Astrocyte (in vitro differentiated cells and primary cell): Measurements from ENCODE around the gene HSD17B3. TPM values are rescaled to one million over a fixed set of nuclear protein-coding genes. Genes with fewer than 3 reads are reported as not detected.

ENCODE experiments used
- DNase-seq: peaks from one replicate; pipeline ENCODE4 v3.0.0-alpha.2; 2010; ENCODE audit warnings: low read depth
- FAIRE-seq: peaks from 2 replicates; lab custom pipeline; 2011; peaks lifted over from hg19 to GRCh38; lab: Jason Lieb, UNC
- H2AFZ ChIP-seq: 2 replicates; pipeline ENCODE4 v1.6.0; 2012; ENCODE audit warnings: low read depth, low read length, inconsistent platforms
- H3K27ac ChIP-seq: 2 replicates; pipeline ENCODE4 v1.5.1; 2011; ENCODE audit warnings: low read depth, low read length, inconsistent platforms
- H3K27me3 ChIP-seq: 2 replicates; pipeline ENCODE4 v1.6.0; 2011; ENCODE audit warnings: low read length, inconsistent platforms; ENCODE audit not compliant: insufficient read depth
- H3K36me3 ChIP-seq: 2 replicates; pipeline ENCODE4 v1.5.1; 2011; ENCODE audit warnings: low read length, inconsistent platforms; ENCODE audit not compliant: insufficient read depth
- H3K4me1 ChIP-seq: 2 replicates; pipeline ENCODE4 v1.5.1; 2011; ENCODE audit warnings: low read length, inconsistent platforms; ENCODE audit not compliant: insufficient read depth
- H3K4me2 ChIP-seq: 2 replicates; pipeline ENCODE4 v1.6.0; 2012; ENCODE audit warnings: low read length, inconsistent platforms
- H3K4me3 ChIP-seq: 2 replicates; pipeline ENCODE4 v1.5.1; 2011; ENCODE audit warnings: low read depth, mild to moderate bottlenecking, low read length, inconsistent platforms; ENCODE audit not compliant: insufficient read depth
- H3K79me2 ChIP-seq: 2 replicates; pipeline ENCODE4 v1.6.0; 2012; ENCODE audit warnings: mild to moderate bottlenecking, low read length, inconsistent platforms; ENCODE audit not compliant: insufficient read depth
- H3K9ac ChIP-seq: 2 replicates; pipeline ENCODE4 v1.6.0; 2012; ENCODE audit warnings: mild to moderate bottlenecking, low read length, inconsistent platforms
- H3K9me3 ChIP-seq: 2 replicates; pipeline ENCODE4 v1.5.1; 2012; ENCODE audit warnings: low read depth, mild to moderate bottlenecking, low read length, inconsistent platforms; ENCODE audit not compliant: insufficient read depth
- H4K20me1 ChIP-seq: 2 replicates; pipeline ENCODE4 v1.6.0; 2012; ENCODE audit warnings: low read length, inconsistent platforms; ENCODE audit not compliant: insufficient read depth
- H3K27ac Mint-ChIP-seq: one replicate; pipeline ENCODE4 v1.8.0; 2021; ENCODE audit warnings: mild to moderate bottlenecking, mixed read lengths; ENCODE audit not compliant: unreplicated experiment
- H3K27me3 Mint-ChIP-seq: one replicate; pipeline ENCODE4 v1.8.0; 2021; ENCODE audit warnings: low read depth, mixed read lengths; ENCODE audit not compliant: unreplicated experiment
- H3K36me3 Mint-ChIP-seq: one replicate; pipeline ENCODE4 v1.8.0; 2021; ENCODE audit warnings: low read depth, mixed read lengths; ENCODE audit not compliant: unreplicated experiment
- H3K4me1 Mint-ChIP-seq: one replicate; pipeline ENCODE4 v1.8.0; 2021; ENCODE audit warnings: low read depth, mixed read lengths; ENCODE audit not compliant: unreplicated experiment
- H3K4me3 Mint-ChIP-seq: one replicate; pipeline ENCODE4 v1.8.0; 2021; ENCODE audit warnings: mild to moderate bottlenecking, moderate library complexity, mixed read lengths; ENCODE audit not compliant: unreplicated experiment
- H3K9me3 Mint-ChIP-seq: one replicate; pipeline ENCODE4 v1.8.0; 2021; ENCODE audit warnings: mild to moderate bottlenecking, mixed read lengths; ENCODE audit not compliant: unreplicated experiment
- EZH2 ChIP-seq: IDR thresholded peaks from 2 replicates; pipeline ENCODE4 v1.6.1; 2012; ENCODE audit warnings: mild to moderate bottlenecking, low read length, inconsistent platforms; ENCODE audit not compliant: insufficient read depth
- total RNA-seq: library from RNA; stranded (reverse); gene quantifications from 2 replicates; pipeline ENCODE4 v1.2.1, GENCODE V29; 2021
- TF ChIP-seq, protein P1 (sequence below): IDR thresholded peaks from 2 replicates; pipeline ENCODE4 v1.5.1; 2011; ENCODE audit warnings: low read depth, mild to moderate bottlenecking, inconsistent platforms, low read length, moderate library complexity; ENCODE audit not compliant: insufficient read depth

HSD17B3 gene
- total RNA-seq, 1 donor from 2014 or later, result not detected

- Histone ChIP-seq H3K27ac (no peak overlapping the region), H3K27me3 (peaks cover 22% of the 10 kb centered on the region), H3K4me3 (no peak overlapping the region), H3K79me2 (no peaks in the 10 kb centered on the region), H3K4me1 (no peaks in the 10 kb centered on the region), H3K4me2 (no peak overlapping the region), H2AFZ (no peak overlapping the region), H4K20me1 (no peaks in the 10 kb centered on the region), H3K36me3 (no peaks in the 10 kb centered on the region), H3K9me3 (no peaks in the 10 kb centered on the region), H3K9ac (no peak overlapping the region)
- peaks cover 2% of the 10 kb centered on the region for H3K36me3 Mint-ChIP-seq
- peaks cover 3% of the 10 kb centered on the region for H3K27me3 Mint-ChIP-seq
- peaks cover 3% of the 10 kb centered on the region for H3K4me1 Mint-ChIP-seq
- no peak overlapping the region for H3K4me3 Mint-ChIP-seq
- DNase-seq (no peak), FAIRE-seq (no peak)
- no peak for TF ChIP-seq EZH2
- TF ChIP-seq, protein P1, sequence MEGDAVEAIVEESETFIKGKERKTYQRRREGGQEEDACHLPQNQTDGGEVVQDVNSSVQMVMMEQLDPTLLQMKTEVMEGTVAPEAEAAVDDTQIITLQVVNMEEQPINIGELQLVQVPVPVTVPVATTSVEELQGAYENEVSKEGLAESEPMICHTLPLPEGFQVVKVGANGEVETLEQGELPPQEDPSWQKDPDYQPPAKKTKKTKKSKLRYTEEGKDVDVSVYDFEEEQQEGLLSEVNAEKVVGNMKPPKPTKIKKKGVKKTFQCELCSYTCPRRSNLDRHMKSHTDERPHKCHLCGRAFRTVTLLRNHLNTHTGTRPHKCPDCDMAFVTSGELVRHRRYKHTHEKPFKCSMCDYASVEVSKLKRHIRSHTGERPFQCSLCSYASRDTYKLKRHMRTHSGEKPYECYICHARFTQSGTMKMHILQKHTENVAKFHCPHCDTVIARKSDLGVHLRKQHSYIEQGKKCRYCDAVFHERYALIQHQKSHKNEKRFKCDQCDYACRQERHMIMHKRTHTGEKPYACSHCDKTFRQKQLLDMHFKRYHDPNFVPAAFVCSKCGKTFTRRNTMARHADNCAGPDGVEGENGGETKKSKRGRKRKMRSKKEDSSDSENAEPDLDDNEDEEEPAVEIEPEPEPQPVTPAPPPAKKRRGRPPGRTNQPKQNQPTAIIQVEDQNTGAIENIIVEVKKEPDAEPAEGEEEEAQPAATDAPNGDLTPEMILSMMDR, result no peak
- no peak overlapping the region for H3K27ac Mint-ChIP-seq
- H3K9me3 Mint-ChIP-seq, result peaks cover 1% of the 10 kb centered on the region
Observed at GRCh38 chr9:96243778-96244177, 58.2 kb downstream of the HSD17B3 start.

DNA sequence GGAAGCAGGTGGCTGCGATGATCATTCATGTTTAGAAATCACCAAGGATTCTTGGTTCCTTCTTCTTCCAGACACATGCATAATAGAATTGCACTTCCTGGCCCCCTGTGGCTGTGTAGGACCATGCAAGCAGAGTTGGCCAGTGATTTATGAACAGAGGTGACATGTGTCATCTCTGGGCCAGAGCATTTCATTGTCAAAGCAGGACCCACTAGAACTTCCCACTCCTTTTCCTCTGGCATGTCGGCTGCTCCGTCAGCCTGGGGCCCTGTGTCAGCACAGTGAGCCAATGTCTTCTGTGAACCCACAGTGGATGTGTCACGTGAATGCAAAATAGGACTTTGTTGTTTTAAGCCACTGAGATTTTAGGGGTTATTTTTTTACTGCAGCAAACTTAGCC is 59.2 kb downstream of the HSD17B3 start:
- H3K36me3 ChIP-seq, result no peaks in the 10 kb centered on the region
- DNase-seq, result no peak

DNA sequence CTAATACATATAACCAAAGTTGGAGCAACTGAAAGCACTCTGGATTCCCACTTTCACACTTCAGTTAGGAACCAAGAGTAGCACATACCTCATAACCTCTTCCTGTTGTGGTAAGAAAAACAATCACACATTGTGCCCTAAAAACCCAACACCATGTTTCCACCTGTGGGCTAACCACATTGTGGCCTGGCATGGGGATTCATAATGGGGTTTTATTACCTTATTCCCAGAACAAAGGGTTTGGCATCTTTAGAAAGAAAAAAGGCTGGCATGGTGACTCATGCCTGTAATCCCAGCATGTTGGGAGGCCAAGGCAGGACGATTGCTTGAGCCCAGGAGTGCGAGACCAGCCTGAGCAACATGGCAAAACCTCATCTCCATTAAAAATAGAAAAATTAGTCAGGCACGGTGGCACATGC is 60.6 kb downstream of the HSD17B3 start:
- Histone ChIP-seq H3K36me3 (no peaks in the 10 kb centered on the region), H3K79me2 (no peaks in the 10 kb centered on the region), H3K27ac (no peak overlapping the region), H4K20me1 (no peaks in the 10 kb centered on the region), H3K4me1 (no peaks in the 10 kb centered on the region), H3K9me3 (no peaks in the 10 kb centered on the region), H3K4me3 (no peak overlapping the region), H2AFZ (no peak overlapping the region), H3K4me2 (no peak overlapping the region), H3K27me3 (peaks cover 17% of the 10 kb centered on the region), H3K9ac (no peak overlapping the region)
- H3K36me3 Mint-ChIP-seq, result peaks cover 2% of the 10 kb centered on the region
- H3K9me3 Mint-ChIP-seq, result peaks cover 1% of the 10 kb centered on the region
- no peak overlapping the region for H3K4me3 Mint-ChIP-seq
- FAIRE-seq (no peak), DNase-seq (peak; percentile 25)
- peaks cover 11% of the 10 kb centered on the region for H3K4me1 Mint-ChIP-seq
- TF ChIP-seq, protein P1, result no peak
- TF ChIP-seq EZH2, result no peak
- no peak overlapping the region for H3K27ac Mint-ChIP-seq
- peaks cover 3% of the 10 kb centered on the region for H3K27me3 Mint-ChIP-seq

More for the DNA sequence above, 59.2 kb downstream of the HSD17B3 start:
- Mint-ChIP-seq H3K27me3 (peaks cover 3% of the 10 kb centered on the region), H3K36me3 (peaks cover 2% of the 10 kb centered on the region), H3K4me1 (peaks cover 3% of the 10 kb centered on the region), H3K27ac (no peak overlapping the region), H3K4me3 (no peak overlapping the region), H3K9me3 (peaks cover 1% of the 10 kb centered on the region)
- Histone ChIP-seq H3K4me2 (no peak overlapping the region), H3K4me1 (no peaks in the 10 kb centered on the region), H2AFZ (no peak overlapping the region), H4K20me1 (no peaks in the 10 kb centered on the region), H3K4me3 (no peak overlapping the region), H3K9ac (no peak overlapping the region), H3K9me3 (no peaks in the 10 kb centered on the region), H3K27me3 (peaks cover 17% of the 10 kb centered on the region), H3K27ac (no peak overlapping the region), H3K79me2 (no peaks in the 10 kb centered on the region)
- TF ChIP-seq, protein P1, result no peak
- no peak for TF ChIP-seq EZH2
- no peak for FAIRE-seq
